SIG-M5 treated with dmso at 0.1 percent for 504 hours (cell line): ENCODE results near the gene AK2.
"Not testable (repeated sequence)": the region's sequence is repeated elsewhere in the genome, so short reads cannot be mapped to it uniquely, and the experiment has no call there.

ENCODE experiments used
- DNase-seq: peaks from one replicate; lab custom pipeline; 2025; ENCODE audit not compliant: unreplicated experiment; lab: John Stamatoyannopoulos, UW

AK2 gene

DNA sequence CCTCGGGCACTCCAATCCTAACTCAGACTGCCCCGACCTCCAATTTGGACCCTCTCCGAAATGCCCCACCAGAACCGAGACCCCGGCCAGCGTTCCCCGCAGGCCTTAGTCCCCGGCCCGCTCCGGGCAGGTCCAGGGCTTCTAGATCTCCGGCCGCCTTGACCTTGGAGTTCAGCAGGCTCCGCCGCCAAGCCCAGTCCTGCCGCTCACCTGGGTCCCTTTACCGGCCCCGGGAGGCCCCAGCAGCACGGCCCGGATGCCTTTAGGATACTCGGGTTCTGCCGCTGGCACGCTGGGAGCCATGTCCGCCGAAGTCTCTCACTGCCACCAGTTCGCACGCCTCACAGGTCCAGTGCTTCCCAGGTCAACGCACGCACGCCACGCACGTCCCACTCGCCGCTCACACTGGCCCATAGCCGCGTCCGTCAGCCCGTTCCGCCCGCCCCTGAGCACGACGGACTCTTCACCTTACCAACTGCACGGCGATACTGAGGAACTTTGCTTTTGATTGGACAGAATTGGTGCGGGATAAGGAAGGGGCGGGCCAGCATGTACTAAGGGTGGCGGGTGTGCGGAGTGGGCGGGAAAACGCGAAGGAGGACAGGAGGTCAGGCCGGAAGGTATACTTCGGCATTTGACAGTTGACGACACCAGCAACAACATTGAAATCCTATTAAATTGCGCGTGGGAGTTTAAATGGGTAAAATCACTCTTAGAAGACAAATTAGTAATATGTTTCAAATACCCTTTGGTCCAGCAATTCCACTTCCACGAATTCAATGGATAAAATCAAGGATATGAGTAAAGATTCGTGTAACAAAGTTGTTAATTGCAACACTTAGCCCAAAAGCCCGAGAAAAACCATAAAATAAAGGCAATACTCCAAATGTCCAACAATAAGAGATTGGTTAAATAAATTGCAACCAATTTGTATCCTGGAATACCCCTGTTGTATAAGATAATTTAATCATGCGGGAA is at the start of gene AK2:
TSS of gene AK2 (minus strand) at position 358 of the 978 bp plus-strand sequence. CDS start at position 303, 55 bp downstream.
- peak; percentile 99 for DNase-seq

DNA sequence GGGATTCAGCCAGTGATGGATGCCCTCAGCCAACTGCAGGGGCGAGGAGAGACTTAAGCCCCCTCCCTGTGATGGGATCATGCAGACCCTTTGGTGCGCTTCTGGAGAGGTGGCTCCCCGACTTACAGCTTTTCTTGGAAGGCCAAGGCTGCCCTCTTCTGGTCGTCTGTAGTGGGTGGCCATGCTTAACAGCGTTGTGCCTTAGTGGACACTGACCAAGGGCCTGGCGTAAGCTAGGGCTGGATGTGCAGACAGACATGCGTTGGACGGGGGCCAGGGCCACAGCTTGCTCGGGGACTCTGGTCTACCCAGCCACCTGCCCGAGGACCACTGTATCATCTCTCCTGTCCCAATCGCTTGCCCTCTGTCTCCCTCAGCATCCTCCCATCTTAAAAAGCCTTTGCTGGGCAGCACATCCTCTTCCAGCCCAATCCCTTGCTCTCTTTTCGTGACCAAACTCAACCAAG is 49.7 kb upstream of the AK2 start:
- peak; percentile 57 for DNase-seq

DNA sequence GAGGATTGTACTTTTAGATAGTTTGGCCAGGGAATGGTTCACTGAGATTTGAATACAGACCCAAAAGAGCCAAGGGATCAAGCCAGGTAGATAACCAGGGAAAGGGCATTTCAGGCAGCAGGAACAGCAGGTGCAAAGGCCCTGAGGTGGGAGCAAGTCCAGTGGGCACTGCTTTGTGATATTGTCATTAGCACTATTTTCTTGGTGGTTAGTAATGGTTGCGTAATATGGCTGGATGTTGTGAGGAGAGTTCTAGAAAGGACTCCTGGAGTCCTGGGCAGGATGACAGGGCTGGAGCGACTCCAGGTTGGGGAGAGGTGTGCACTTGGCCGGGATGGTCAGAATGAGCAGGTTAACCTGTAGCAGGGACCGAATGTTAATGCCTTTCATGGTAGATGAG is 48.6 kb upstream of the AK2 start:
- DNase-seq = no peak

DNA sequence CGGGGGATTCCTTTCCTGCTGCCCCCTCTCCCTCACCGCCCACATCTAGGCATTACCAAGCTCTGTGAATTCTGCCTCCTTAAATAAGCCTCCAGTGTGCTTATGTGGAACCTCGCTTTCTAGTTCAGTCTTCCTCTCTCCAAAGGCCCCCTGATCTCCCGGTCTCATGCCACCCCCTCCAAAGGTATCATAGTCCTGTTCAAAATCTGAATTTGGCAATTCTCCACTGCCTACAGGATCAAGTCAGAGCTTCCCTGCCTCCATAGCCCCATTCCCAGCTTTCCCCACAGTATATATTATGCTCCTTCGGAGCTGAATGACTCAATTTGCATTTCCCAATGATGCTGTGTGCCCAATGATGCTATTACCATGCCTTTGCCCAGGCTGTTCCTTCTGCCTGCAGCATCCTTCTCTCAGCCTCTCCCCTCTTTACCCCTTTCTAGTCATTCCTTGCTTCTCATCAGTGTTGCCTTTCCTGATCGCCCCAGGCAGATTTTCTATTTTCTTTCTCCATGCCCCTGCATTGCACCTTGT is 46.0 kb upstream of the AK2 start:
- DNase-seq = no peak

DNA sequence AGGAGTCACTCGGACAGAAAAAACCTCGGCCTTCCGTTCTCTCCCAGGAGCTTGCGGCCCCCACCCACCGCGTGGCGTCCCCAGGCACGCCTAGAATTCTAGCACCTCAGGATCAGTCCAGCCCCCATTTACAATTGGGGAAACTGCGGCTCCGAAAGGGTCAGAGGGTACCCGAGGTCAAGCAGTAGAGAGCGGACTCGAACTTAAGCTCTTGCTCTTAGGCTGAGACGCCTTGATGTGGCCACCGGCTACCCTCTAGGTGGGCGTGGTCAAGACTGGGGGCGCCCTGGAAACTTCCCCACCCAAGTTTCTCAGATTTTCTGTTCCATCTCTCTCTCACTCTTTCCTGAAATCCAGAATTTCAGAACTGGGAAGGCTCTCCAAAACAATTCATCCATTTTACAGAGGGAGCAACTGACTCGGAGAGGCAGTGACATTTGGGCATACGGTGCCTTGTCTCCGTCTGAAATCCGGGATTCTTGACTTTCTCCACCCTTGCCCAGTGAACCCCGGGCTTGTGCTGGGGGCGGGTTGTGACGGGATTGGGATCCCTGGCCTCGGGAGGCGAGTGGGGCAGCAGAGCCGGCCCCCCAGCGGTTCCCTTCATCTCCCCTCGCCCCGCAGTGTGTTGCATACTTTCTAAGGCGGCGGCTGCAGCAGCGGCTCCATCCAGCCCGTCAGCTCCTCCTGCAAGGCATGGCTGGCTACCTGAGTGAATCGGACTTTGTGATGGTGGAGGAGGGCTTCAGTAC is 45.0 kb upstream of the AK2 start:
- no peak for DNase-seq

DNA sequence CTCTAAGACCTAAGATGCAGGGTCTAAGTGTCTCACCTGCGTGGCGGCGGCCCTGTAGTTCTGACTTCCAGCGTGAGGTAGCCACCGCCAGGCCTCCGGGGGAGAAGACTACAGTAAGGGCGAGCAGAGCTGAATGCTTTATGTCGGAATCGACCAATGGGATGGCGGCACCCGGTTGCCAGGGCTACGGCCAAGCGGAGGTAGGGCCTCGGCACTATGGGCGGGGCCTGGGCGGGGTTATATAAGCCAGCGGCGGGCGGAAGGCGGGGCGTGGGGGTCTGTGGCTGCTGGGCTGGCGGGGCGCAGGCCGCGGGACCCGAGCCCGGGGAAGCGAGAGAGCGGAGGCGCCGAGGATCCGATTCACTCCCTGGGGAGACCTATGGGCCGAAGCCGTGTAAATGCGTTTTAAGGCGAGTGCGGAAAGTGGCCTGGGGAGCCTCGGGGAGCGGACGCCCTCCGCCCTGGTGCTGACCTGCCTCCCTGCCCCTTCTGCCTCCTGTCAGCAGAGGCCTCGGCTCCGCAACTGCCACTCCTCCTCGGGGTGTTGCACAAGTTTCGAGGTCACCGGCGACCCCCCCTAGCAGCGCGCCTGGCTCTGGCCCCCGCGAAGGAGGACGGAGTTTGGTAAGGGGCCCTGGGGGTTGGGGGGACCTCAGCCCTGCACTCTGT is 44.3 kb upstream of the AK2 start, which contains the start of gene AZIN2:
TSS of gene AZIN2 (plus strand) at position 269 of the 669 bp plus-strand sequence. CDS start 1,097 bp downstream, outside the sequence.
- peak; percentile 84 for DNase-seq

DNA sequence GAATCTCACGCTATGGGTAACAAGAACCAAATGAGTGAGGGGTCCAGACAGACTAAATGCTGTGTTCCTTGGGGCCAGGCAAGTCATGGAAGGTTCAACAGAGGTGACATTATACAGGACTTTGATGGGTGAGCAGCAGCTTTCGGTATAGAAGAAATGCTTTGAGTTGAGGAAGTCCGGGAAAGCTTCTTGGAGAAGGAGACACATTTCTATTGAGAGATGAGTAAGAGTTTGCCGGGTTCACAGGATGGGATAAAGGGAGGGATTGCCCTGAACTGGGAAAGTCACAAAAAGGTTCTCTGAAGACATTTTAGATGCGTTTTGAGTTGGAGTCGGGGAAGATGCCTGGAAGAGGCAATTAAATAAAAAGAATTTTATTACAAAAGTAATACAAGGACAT is 43.7 kb upstream of the AK2 start:
- DNase-seq = no peak

DNA sequence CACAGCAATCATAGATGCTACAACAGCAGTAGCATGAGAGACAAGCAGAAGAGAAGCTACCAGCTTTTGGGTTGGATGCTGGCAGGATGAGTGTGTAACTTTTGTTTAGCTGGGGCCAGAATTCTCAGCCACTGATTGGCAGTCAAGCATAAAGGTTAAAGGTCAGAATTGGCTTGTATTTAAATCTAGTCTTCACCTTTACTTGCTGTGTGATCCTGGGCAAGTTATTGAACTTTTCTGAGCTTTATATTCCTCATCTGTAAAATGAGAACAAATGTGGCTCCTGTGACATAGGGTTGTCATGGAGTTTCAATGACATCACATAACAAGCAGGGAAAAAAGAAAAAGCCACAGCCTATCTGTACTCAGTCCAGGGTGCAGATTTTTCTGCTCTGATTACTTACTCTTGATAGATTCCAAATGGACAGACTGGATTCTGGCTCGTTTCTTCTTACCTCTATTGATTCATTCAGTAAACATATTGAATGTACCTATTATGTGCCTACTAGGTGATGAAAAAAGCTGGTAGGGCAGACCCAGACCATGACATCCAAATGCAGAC is 41.4 kb upstream of the AK2 start:
- DNase-seq = no peak

DNA sequence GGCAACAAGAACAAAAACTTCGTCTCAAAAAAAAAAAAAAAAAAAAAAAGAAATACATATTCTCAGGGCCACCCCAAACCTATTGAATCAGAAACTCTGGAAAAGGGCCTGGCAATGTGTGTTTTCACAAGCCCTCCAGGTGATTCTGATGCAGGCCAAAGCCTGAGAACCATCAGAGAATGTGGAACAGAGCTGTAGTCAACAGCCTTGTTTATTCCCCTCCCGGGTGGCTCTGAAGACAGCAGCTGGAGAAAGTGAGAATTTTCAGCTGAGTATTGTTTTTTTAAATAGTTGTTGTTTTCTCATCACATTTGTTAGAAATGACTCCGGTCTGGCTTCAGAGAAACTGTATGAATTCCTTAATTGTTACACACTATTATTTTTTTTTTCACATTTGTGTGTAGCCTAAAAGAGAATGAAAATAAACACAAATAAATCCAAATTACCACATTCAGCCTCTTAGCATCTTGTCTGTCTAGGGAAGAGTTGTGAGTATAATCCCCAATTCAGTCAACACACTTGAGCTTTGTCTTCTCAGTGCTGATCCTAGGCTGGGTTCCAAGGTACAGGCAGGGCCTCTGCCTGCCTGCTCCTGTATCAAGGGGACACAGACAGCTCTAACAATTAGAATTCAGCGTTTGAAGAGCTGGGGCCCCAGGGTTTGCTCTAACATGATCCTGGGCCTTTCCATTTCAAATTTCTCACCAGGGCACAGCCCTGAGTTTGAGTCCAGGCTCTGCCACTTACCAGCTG is 37.7 kb upstream of the AK2 start:
- no peak for DNase-seq

DNA sequence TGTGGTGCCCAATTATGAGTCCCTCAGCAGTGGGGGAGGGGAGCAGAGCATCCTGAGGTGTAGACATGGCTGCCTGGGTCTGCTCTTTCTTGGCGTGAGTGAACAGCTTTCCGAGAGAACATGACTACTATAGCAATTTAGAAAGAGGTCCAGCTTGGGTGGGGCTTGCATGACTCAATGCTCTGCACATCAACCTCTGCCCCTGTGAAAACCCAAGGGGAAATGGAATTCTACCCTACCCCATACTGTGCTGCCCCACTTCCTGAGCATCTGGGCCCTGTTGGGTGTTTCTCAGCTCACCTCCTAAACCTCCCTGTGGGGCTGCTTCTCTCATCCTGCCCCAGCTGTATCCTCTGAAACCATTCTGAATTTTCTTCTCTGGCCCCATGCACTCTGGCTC is 36.0 kb upstream of the AK2 start:
- DNase-seq = no peak

DNA sequence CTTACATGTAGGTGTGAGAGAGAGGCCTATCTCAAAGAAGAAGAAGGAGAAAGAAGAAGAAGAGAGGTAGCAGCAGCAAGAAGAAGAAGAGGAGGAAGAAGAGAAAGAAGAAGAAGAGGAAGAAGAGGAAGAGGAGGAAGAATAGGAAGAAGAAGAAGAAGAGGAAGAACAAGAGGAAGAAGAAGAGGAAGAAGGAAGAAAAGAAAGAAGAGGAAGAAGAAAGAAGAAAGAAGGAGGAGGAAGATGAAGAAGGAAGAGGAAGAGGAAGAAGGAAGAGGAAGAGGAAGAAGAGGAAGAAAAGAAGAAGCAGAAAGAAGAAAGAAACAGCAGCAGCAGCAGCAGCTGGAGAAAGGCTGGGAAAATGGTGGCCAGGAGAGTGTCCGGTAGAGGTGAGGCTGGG is 33.9 kb upstream of the AK2 start:
- DNase-seq = no peak

DNA sequence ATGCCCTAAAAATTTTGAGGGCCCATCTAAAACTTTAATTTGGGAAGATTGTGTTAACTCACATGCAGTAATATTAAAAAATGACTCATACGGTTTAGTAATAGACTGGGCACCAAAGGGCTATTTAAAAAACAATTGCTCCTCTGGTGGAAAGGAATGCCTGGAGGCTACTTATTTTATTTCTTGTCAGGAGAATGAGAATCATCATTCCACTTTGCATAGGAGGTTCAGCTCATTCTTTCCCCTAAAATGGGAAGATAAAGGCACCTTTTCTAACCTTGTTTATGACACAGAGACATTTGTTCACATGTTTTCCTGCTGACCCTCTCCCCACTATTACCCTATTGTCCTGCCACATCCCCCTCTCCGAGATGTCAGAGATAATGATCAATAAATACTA is 31.4 kb upstream of the AK2 start:
- DNase-seq = not testable (repeated sequence)

DNA sequence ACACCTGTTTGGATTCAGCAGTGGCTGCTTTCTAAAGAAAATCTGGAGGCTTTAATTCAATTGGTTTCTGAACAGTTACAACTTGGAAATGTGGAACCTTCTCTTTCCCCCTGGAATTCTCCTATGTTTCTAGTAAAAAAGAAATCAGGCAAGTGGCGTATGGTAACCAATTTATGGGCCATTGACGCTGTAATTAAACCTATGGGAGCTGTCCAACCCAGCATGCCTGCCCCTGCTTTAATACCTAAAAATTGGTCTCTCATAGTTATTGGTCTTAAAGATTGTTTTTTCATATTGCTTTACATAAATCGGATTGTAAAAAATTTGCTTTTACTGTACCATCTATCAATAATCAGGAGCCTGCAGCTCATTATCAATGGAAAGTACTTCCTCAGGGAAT is 29.8 kb upstream of the AK2 start:
- DNase-seq = not testable (repeated sequence)

DNA sequence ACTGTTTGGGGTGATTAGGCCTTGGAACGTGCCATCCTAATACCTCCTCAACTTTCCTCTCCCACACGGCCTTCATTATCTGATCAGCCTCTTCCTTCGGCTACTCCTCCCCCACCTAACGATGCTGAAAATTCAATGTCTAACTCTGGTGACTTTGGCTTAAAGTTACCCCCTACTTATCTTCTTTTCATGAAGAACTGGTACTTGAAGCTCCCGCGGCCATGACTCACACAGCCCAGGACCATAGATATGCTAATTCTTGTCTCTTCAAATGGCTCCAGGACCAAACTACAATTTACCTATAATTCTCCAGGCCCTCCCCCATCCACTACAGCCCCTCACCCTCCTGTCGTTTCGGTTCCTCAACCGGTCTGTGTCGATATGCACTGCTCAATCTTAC is 28.6 kb upstream of the AK2 start:
- no peak for DNase-seq

DNA sequence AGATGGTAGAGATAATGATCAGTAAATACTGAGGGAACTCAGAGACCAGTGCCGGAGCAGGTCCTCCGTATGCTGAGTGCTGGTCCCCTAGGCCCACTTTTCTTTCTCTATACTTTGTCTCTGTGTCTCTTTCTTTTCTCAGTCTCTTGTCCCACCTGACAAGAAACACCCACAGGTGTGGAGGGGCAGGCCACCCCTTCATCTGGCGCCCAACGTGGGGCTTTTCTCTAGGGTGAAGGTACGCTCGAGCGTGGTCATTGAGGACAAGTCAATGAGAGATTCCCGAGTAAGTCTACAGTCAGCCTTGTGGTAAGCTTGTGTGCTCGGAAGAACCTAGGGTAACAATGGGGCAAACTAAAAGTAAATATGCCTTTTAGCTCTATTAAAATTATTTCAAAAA is 27.6 kb upstream of the AK2 start:
- DNase-seq = not testable (repeated sequence)

DNA sequence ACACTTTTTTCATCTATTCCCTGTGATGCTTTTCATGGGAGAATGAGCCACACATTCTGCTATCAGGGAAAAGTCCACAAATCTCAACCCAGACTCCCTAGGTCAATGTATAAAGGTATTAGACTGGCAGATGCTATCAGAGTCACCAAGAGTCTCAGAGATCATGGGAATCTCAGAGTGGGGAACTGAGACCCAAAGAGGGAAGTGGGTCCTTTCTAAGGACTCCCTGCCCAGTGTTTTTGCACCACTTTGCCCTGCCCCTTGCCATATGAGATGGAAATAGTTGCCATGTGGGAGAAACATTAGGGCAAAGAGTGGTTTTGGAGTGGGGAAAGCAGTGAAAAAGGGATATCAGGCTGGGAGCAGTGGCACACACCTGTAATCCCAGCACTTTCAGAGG is 25.2 kb upstream of the AK2 start:
- no peak for DNase-seq

DNA sequence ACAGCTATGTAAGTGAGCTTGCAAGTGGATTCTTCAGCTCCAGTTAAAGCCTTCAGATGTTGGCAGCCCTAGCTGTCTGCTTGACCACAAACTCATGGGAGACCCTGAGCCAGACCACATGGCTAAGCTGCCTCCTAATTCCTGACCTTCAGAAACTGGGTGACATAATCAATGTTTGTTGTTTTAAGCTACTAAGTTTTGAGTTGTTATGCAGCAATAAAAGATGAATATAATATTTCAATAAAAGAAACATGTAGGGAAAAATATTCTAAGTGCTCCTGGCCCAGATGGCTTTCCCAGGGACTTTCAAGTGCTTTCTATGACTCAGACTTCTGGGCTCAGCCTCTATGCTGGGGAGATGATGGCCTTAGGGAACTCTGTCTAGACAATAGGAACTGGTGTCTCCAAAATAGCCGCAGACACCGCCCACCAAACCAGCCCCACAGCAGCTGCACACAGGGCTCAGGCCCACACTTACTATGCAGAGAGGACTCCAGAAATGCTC is 23.9 kb upstream of the AK2 start:
- no peak for DNase-seq

DNA sequence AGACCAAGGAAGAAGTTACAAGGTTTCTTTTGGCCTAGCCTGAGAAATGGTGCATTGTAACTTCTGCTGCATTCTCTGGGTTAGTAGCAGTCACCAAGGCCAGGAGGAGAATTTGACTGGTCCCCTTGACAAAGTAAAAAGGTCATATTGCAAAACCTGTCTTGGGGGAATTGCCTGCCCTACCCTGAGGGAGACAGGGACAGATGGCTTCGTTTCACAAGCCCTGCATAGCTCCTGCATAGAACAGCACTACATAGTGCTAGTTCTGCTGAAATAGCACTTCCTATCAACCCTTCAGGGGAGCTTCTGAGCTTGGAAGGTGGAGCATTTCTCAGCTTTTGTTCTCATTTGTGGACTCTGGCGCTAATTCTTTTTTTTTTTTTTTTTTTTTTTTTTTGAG is 20.4 kb upstream of the AK2 start:
- no peak for DNase-seq

DNA sequence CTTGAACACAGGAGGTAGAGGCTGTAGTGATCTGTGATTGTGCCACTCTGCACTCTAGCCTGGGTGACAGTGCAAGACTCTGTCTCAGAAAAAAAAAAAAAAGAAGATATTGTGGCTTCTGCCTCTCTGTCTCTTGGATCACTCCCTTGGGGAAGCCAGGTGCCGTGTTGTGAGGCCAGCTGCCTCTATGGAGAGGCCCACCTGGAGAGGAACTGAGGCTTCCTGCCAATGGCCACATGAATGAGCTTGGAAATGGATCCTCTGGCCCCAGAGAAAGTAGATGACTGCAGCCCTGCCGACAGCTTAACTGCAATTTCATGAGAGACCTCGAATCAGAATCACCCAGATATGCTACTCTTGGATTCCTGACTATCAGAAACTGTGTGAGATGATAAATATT is 19.7 kb upstream of the AK2 start:
- no peak for DNase-seq
